Measurements from ENCODE around the gene CHRD. TPM values are rescaled to one million over a fixed set of nuclear protein-coding genes. Genes with fewer than 3 reads are reported as not detected.

The CHRD gene
- total RNA-seq (2021) (1.3 to 2.7 TPM (median 1.8 TPM) in 3 replicates), Bru-seq, nascent RNA (percentile 10 among the genes with signal in this experiment)
- long read RNA-seq, experiment 1 = 0 reads
- long read RNA-seq, experiment 2, partial matches to known transcripts = 0 of 1 reads
- long read RNA-seq, experiment 2, other reads (novel, unspliced or antisense) = 0 of 1 reads
- long read RNA-seq, experiment 3 = 0 reads

DNA sequence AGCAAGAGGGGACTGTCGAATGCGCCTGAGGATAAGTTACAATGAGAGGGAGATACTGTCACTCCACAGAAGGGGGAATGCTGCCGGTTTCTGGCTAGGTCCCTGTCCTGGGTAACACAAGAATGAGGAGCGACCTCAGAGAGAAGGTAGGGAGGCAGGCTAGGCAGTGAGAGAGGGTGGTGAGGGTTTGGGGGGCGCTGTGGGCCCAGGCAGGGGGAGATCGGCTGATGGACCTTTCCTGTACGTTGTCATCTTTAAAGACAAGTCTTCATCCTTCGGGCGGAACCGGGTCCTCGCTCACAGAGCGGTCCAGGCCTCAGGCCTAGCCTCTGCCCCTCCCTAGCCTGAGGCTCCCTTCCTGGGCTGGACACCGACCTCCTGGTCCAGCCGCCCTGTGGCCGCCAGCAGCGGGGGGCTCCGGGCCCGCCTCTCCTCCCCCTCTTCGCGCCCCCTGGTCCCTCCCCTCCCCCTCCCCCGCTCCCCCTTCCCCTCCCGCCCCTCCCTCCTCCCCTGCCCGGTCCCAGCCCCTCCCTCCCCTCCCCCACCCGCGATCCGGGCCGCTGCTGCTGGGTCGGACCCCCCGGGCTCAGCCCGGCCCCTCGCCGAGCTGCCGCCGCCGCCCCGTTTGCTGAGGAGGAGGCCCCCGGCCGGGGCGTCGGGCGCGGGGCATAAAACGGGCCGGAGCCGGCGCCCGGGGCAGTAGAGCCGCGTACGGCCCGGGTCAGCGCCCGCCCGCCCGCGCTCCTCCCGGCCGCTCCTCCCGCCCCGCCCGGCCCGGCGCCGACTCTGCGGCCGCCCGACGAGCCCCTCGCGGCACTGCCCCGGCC is at the start of gene CHRD:
Gene CHRD (plus strand): TSS at position 697 of the 827 bp plus-strand sequence. CDS start 265 bp downstream, outside the sequence.
- POLR2A ChIA-PET = no interaction called here
- CTCF ChIA-PET = interaction anchor here (1.7 to 5.2 kb wide), 3 partner anchors 7 to 162 kb away, joined by 4 to 33 read pairs (median 27); no protein-coding TSS in a partner anchor
- no peak within 1 kb of the TSS for H3K27ac Mint-ChIP-seq
- H3K27me3 Mint-ChIP-seq (ENCODE audit: low read depth) = peaks cover 61% of the 10 kb centered on the region
- DNase-seq (ENCODE audit: low spot score) = no peak
- H3K4me3 Mint-ChIP-seq = peak within 1 kb of the TSS; percentile 72
- H3K9me3 Mint-ChIP-seq = no peaks in the 10 kb centered on the region
- no peak for ATAC-seq
- H3K36me3 Mint-ChIP-seq = no peaks in the 10 kb centered on the region
- TF ChIP-seq, protein P1, sequence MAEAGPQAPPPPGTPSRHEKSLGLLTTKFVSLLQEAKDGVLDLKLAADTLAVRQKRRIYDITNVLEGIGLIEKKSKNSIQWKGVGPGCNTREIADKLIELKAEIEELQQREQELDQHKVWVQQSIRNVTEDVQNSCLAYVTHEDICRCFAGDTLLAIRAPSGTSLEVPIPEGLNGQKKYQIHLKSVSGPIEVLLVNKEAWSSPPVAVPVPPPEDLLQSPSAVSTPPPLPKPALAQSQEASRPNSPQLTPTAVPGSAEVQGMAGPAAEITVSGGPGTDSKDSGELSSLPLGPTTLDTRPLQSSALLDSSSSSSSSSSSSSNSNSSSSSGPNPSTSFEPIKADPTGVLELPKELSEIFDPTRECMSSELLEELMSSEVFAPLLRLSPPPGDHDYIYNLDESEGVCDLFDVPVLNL (CRISPR knock-in tag; IDR thresholded peaks at IDR 0.05; ENCODE audit: borderline replicate concordance, low read depth) = no peak
- TF ChIP-seq, protein P2, sequence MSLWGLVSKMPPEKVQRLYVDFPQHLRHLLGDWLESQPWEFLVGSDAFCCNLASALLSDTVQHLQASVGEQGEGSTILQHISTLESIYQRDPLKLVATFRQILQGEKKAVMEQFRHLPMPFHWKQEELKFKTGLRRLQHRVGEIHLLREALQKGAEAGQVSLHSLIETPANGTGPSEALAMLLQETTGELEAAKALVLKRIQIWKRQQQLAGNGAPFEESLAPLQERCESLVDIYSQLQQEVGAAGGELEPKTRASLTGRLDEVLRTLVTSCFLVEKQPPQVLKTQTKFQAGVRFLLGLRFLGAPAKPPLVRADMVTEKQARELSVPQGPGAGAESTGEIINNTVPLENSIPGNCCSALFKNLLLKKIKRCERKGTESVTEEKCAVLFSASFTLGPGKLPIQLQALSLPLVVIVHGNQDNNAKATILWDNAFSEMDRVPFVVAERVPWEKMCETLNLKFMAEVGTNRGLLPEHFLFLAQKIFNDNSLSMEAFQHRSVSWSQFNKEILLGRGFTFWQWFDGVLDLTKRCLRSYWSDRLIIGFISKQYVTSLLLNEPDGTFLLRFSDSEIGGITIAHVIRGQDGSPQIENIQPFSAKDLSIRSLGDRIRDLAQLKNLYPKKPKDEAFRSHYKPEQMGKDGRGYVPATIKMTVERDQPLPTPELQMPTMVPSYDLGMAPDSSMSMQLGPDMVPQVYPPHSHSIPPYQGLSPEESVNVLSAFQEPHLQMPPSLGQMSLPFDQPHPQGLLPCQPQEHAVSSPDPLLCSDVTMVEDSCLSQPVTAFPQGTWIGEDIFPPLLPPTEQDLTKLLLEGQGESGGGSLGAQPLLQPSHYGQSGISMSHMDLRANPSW (CRISPR knock-in tag; conservative IDR thresholded peaks at IDR 0.05; ENCODE audit: low read depth) = no peak
- TF ChIP-seq CBFB (CRISPR knock-in tag; IDR thresholded peaks at IDR 0.05; ENCODE audit: low read depth) (no peak), PRRX2 (CRISPR knock-in tag; IDR thresholded peaks at IDR 0.05) (no peak)
- TF ChIP-seq, protein P3, sequence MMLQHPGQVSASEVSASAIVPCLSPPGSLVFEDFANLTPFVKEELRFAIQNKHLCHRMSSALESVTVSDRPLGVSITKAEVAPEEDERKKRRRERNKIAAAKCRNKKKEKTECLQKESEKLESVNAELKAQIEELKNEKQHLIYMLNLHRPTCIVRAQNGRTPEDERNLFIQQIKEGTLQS (CRISPR knock-in tag; conservative IDR thresholded peaks at IDR 0.05) = no peak
- peaks cover 45% of the 10 kb centered on the region for H3K4me1 Mint-ChIP-seq

DNA sequence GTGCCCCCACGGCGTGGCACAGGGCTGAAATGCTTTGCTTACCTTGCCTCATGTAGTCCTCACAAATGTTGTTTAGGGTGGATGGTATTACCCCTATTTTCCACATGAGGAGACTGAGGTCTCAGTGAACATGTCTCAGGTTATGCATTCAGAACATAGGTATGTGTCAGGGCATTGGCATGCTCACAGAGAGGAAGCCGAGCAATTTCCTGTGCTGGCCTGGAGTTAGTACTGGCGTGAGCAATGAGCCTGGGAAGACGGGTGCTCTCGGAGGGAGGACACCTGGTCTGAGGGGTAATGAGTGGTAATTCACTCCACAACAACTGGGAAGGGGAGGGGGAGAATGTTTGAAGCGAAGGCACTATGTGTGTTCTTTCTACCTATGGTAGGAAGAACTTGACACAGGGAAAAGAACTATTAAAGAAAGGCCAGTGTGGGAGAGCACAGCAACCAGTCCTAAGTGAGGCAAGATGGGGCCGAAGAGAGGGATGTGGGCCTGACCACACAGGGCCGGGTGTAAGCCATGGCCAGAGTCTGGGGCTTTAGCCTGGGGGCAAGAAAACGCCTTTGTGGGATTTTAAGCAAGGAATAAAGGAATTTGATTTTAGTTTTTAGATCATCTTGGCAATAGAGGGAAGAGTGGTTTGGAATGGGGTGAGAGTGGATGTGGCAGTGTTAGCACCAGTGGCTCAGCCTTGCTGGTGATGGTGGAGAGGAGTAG is 47.3 kb upstream of the CHRD start:
- ATAC-seq (no peak), DNase-seq (ENCODE audit: low spot score) (no peak)
- Mint-ChIP-seq H3K4me1 (peaks cover 14% of the 10 kb centered on the region), H3K9me3 (no peaks in the 10 kb centered on the region), H3K4me3 (no peak overlapping the region), H3K27me3 (ENCODE audit: low read depth) (no peaks in the 10 kb centered on the region), H3K36me3 (peaks cover 66% of the 10 kb centered on the region), H3K27ac (peak overlapping the region; percentile 21)
- TF ChIP-seq JAZF1 (CRISPR knock-in tag; IDR thresholded peaks at IDR 0.05) = no peak
- no peak for TF ChIP-seq NR2C2 (CRISPR knock-in tag; IDR thresholded peaks at IDR 0.05)
- TF ChIP-seq MXD4 (CRISPR knock-in tag; IDR thresholded peaks at IDR 0.05; ENCODE audit: borderline replicate concordance) = no peak
- no peak for TF ChIP-seq CREB1 (CRISPR knock-in tag; IDR thresholded peaks at IDR 0.05)
- TF ChIP-seq TP53 (CRISPR knock-in tag; IDR thresholded peaks at IDR 0.05) = no peak
- TF ChIP-seq, protein P4, sequence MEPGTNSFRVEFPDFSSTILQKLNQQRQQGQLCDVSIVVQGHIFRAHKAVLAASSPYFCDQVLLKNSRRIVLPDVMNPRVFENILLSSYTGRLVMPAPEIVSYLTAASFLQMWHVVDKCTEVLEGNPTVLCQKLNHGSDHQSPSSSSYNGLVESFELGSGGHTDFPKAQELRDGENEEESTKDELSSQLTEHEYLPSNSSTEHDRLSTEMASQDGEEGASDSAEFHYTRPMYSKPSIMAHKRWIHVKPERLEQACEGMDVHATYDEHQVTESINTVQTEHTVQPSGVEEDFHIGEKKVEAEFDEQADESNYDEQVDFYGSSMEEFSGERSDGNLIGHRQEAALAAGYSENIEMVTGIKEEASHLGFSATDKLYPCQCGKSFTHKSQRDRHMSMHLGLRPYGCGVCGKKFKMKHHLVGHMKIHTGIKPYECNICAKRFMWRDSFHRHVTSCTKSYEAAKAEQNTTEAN (CRISPR knock-in tag; IDR thresholded peaks at IDR 0.05) = no peak
- TF ChIP-seq, protein P5, sequence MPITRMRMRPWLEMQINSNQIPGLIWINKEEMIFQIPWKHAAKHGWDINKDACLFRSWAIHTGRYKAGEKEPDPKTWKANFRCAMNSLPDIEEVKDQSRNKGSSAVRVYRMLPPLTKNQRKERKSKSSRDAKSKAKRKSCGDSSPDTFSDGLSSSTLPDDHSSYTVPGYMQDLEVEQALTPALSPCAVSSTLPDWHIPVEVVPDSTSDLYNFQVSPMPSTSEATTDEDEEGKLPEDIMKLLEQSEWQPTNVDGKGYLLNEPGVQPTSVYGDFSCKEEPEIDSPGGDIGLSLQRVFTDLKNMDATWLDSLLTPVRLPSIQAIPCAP (CRISPR knock-in tag; IDR thresholded peaks at IDR 0.05) = no peak
- ChIA-PET CTCF (no interaction called here), POLR2A (no interaction called here)

DNA sequence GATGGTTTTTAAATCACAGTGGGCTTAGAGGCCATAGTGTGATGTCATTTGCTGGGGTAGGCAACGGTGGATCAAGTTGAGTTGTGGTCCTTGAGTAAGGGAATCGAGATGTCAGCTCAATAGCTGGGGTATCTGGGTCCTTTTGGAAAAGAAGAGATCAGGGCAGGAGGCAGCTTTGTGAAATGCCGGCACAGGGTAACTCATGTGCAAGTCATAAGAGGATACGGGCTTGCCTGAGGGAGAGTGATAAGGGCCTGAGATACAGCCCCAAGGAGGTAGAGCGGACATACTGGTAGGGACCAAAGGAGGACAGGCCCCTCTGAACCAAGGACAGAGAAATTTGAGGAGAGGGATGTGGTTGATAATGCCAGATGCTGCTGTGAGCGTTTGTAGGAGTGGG is 46.7 kb upstream of the CHRD start:
- no peak overlapping the region for H3K4me3 Mint-ChIP-seq
- peak overlapping the region; percentile 21 for H3K27ac Mint-ChIP-seq
- ChIA-PET CTCF (no interaction called here), POLR2A (no interaction called here)
- DNase-seq (ENCODE audit: low spot score) (no peak), ATAC-seq (no peak)
- no peaks in the 10 kb centered on the region for H3K27me3 Mint-ChIP-seq (ENCODE audit: low read depth)
- H3K4me1 Mint-ChIP-seq = peaks cover 21% of the 10 kb centered on the region
- peaks cover 59% of the 10 kb centered on the region for H3K36me3 Mint-ChIP-seq
- no peaks in the 10 kb centered on the region for H3K9me3 Mint-ChIP-seq
- TF ChIP-seq, protein P5 (CRISPR knock-in tag; IDR thresholded peaks at IDR 0.05) = no peak
- TF ChIP-seq SMAD4 (CRISPR knock-in tag; IDR thresholded peaks at IDR 0.05) = no peak
- TF ChIP-seq, protein P6, sequence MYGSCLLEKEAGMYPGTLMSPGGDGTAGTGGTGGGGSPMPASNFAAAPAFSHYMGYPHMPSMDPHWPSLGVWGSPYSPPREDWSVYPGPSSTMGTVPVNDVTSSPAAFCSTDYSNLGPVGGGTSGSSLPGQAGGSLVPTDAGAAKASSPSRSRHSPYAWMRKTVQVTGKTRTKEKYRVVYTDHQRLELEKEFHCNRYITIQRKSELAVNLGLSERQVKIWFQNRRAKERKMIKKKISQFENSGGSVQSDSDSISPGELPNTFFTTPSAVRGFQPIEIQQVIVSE (CRISPR knock-in tag; IDR thresholded peaks at IDR 0.05; ENCODE audit: borderline replicate concordance) = no peak
- TF ChIP-seq RELA (CRISPR knock-in tag; IDR thresholded peaks at IDR 0.05; ENCODE audit: borderline replicate concordance) = no peak
- TF ChIP-seq TEAD4 (CRISPR knock-in tag; IDR thresholded peaks at IDR 0.05) = no peak
- TF ChIP-seq, protein P1 (CRISPR knock-in tag; IDR thresholded peaks at IDR 0.05; ENCODE audit: borderline replicate concordance, low read depth) = no peak
- TF ChIP-seq OVOL2 (CRISPR knock-in tag; IDR thresholded peaks at IDR 0.05; ENCODE audit: borderline replicate concordance) = no peak
- TF ChIP-seq, protein P4 (CRISPR knock-in tag; IDR thresholded peaks at IDR 0.05) = no peak
